Subcutaneous abdominal adipose tissue (tissue), 5 donors: ENCODE data around the gene SPACA9.

Experiments used
- H3K27ac ChIP-seq: one replicate; pipeline ENCODE4 v1.7.0; 2013; ENCODE audit warnings: low read depth, mild to moderate bottlenecking, inconsistent platforms, low read length, moderate library complexity
- H3K27me3 ChIP-seq, 5 donors: one replicate each; pipeline ENCODE4 v1.7.0; 2013; ENCODE audit warnings: low read length in 5 of 5, inconsistent platforms in 1 of 5; ENCODE audit not compliant: control insufficient read depth in 5 of 5, insufficient read depth in 4 of 5
- H3K36me3 ChIP-seq, 5 donors: one replicate each; pipeline ENCODE4 v1.7.0; 2013; ENCODE audit warnings: low read length in 5 of 5; ENCODE audit not compliant: control insufficient read depth in 5 of 5, insufficient read depth in 5 of 5
- H3K4me1 ChIP-seq, 5 donors: one replicate each; pipeline ENCODE4 v1.7.0; 2013; ENCODE audit warnings: low read length in 5 of 5, mild to moderate bottlenecking in 3 of 5, moderate library complexity in 1 of 5; ENCODE audit not compliant: control insufficient read depth in 5 of 5, insufficient read depth in 5 of 5
- H3K4me3 ChIP-seq, 5 donors: one replicate each; pipeline ENCODE4 v1.7.0; 2013; ENCODE audit warnings: low read length in 5 of 5, low read depth in 1 of 5
- H3K9ac ChIP-seq, 5 donors: one replicate each; pipeline ENCODE4 v1.7.0; 2013; ENCODE audit warnings: low read length in 5 of 5, mild to moderate bottlenecking in 4 of 5, moderate library complexity in 3 of 5
- H3K9me3 ChIP-seq, 5 donors: one replicate each; pipeline ENCODE4 v1.7.0; 2013; ENCODE audit warnings: low read length in 5 of 5; ENCODE audit not compliant: control insufficient read depth in 5 of 5
- donor health status: healthy.
- donor health status: healthy.
- donor health status: healthy.
- donor health status: healthy.
- donor health status: healthy.

The SPACA9 gene

DNA sequence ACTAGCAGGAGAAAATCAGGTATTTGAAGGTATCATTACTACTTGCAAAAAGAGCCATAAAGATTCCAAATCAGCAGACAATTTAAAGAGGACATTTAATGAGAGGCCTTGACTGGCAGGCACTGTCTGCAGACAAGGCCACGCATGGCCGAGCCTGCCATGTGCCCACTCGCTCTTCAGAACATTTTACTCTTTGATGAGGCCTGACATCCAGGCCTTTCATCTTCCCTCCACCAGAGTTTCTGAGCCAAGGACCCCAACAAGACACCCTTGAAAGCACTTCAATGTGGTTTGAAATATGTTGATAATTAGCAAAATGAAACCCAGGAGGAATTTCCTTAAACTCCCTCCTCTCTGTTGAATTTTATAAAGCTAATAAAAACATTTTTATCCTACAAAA, 17.0 kb upstream of the SPACA9 start:
- Histone ChIP-seq H3K9me3 (no peaks in the 10 kb centered on the region), H3K27me3 (peaks cover 0 to 8% (median 3%) of the 10 kb centered on the region in 5 donors), H3K36me3 (no peaks in the 10 kb centered on the region), H3K9ac (no peak overlapping the region), H3K4me1 (peaks cover 0 to 13% (median 10%) of the 10 kb centered on the region in 5 donors), H3K27ac (no peak overlapping the region), H3K4me3 (no peak overlapping the region)

DNA sequence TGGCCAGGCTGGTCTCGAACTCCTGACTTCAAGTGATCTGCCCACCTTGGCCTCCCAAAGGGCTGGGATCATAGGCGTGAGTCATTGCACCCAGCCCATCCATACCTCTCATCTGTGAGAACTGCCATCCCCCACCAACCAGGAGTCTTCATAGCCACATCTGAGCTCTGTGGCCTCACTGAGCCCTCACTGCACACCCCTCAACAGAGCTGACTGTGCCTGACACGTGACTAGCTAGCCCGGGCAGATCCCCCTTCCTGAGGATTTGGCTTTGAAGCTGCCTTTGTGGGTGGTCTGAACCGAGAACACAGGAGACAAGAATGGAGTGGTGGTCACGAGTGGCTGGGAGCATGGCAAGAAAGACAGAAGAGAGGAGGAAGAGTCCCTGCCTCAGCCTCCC, 16.2 kb upstream of the SPACA9 start:
- H3K9me3 ChIP-seq: no peaks in the 10 kb centered on the region
- peaks cover 0 to 8% (median 3%) of the 10 kb centered on the region in 5 donors for H3K27me3 ChIP-seq
- H3K27ac ChIP-seq: no peak overlapping the region
- no peak overlapping the region for H3K4me3 ChIP-seq
- no peaks in the 10 kb centered on the region for H3K36me3 ChIP-seq
- no peak overlapping the region for H3K9ac ChIP-seq
- peaks cover 0 to 6% (median 3%) of the 10 kb centered on the region in 5 donors for H3K4me1 ChIP-seq

DNA sequence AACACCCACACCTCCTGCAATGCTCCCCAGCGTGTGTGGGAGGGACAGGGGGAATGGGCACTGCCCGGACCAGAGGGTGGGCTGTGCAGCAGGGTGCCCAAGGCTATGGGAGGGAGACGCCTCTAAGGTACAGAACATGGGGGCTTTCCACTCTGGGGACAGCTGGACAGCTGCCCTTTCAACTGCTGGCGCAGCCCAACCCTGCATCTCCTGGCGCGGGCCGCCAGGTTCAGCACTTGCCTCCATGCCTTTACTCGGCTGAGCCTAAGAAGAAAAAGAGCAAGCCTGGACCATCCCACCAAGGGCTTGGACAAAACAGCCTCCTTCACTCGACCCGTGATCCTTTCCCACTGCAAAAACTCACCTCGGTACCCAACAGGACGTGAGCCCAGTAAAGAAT, 15.6 kb upstream of the SPACA9 start:
- no peaks in the 10 kb centered on the region for H3K9me3 ChIP-seq
- no peak overlapping the region for H3K9ac ChIP-seq
- H3K4me3 ChIP-seq: no peak overlapping the region
- peaks cover 0 to 8% (median 3%) of the 10 kb centered on the region in 5 donors for H3K27me3 ChIP-seq
- H3K4me1 ChIP-seq: peaks cover 0 to under 1% (median 0%) of the 10 kb centered on the region in 5 donors
- no peak overlapping the region for H3K27ac ChIP-seq
- no peaks in the 10 kb centered on the region for H3K36me3 ChIP-seq

DNA sequence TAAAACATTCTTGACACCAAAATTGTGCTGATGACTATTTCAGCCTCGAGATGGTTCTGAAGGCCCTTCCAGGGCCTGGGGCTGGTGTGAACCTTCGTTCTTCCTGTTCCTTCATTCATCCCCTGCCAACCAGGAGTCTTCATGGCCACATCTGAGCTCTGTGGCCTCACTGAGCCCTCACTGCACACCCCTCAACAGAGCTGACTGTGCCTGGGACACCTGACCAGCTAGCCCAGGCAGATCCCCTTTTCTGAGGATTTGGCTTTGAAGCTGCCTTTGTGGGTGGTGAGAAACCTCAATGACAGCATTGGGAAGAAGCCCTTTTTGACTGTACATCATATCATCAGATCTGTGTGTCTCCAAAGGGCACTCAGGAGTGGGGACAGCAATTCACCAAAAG, 14.4 kb upstream of the SPACA9 start:
- Histone ChIP-seq H3K36me3 (no peaks in the 10 kb centered on the region), H3K4me3 (no peak overlapping the region), H3K9ac (no peak overlapping the region), H3K4me1 (no peaks in the 10 kb centered on the region), H3K9me3 (no peaks in the 10 kb centered on the region), H3K27ac (no peak overlapping the region), H3K27me3 (peaks cover 0 to 6% (median 3%) of the 10 kb centered on the region in 5 donors)

DNA sequence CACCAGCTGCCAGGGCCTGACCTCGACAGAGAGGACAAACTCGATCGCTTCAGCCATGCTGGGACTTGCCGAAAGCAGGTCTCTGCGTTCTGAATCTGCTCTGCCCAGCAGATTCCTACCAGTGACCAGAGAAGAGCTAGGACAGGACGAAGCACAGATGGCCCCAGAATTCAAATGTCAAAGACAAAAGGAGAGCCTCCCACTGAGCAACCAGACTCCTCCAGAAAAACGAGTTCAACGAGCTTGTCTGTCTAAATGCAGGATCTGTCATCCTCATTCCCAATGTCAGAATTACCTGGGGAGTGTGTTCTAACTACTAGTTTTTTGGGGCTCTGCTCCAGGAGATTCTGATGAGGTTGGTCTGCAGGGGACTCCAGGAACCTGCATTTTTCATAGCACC, 14.0 kb upstream of the SPACA9 start:
- Histone ChIP-seq H3K9me3 (no peaks in the 10 kb centered on the region), H3K4me1 (no peaks in the 10 kb centered on the region), H3K9ac (no peak overlapping the region), H3K4me3 (no peak overlapping the region), H3K27me3 (peaks cover 0 to 6% (median 3%) of the 10 kb centered on the region in 5 donors), H3K27ac (no peak overlapping the region), H3K36me3 (no peaks in the 10 kb centered on the region)

DNA sequence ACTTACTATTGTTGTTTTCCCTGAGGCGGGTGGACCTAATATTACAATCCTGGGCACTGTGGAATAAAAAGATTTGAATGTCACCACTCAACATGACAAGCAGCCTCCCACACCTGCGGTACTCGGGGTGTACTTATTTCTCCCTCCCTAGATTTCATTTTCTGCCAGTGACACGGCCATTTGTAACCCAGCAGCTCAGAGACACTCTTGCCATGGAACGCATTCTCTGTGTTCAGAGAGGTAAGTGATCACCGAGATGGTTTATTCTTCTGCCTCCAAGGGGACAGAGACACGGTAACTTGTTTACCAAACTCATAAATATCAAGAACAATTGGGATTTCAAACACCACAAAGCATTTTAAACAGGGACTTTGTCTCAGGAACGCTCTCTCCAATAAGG, 11.8 kb upstream of the SPACA9 start:
- H3K36me3 ChIP-seq: no peaks in the 10 kb centered on the region
- no peaks in the 10 kb centered on the region for H3K27me3 ChIP-seq
- no peak overlapping the region for H3K27ac ChIP-seq
- no peak overlapping the region for H3K9ac ChIP-seq
- peaks cover 0 to 5% (median 4%) of the 10 kb centered on the region in 5 donors for H3K4me1 ChIP-seq
- H3K9me3 ChIP-seq: no peaks in the 10 kb centered on the region
- no peak overlapping the region for H3K4me3 ChIP-seq

DNA sequence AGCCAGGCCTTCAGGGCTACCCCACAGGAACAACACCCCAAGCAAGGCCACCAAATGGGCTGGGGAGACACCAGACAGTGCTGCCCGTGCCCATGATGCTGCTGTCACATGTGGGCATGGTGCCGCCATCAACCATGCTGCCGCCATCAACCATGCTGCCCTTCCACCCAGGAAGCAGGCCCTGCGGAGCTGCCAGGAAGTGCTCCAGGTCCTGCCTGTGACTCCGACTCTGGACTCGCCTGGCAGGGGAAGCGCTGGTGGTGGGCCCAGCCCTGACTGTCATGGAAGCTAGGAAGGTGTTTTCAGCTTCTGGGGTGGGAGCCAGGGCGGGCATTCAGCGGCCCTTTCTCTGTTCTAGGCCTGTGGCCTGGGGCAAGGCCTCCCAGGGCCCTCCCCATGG, 9.4 kb upstream of the SPACA9 start:
- H3K4me3 ChIP-seq: no peak overlapping the region
- H3K36me3 ChIP-seq: no peaks in the 10 kb centered on the region
- H3K9ac ChIP-seq: no peak overlapping the region
- H3K27ac ChIP-seq: no peak overlapping the region
- no peaks in the 10 kb centered on the region for H3K27me3 ChIP-seq
- peaks cover 0 to 5% (median 4%) of the 10 kb centered on the region in 5 donors for H3K4me1 ChIP-seq
- H3K9me3 ChIP-seq: no peaks in the 10 kb centered on the region

DNA sequence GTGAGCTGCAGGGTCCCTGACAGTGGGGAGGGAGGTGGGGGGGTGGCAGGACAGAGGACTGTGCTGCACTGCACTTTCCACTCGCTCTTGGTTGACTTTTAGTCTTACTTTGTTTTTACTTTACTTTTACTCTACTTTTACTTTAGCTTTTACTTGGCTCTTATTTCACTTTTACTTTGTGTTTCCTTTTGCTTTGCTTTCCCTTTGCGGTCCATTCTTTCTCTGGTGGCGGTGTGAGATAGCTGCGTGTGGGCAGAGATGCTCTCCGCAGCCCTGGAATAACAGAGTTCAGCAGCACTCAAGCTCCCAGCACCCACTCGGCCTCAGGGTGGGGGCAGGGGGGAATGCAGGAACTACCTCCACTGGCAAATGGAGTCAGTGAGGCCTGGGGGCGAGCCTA, 5.3 kb upstream of the SPACA9 start:
- no peak overlapping the region for H3K27ac ChIP-seq
- H3K4me1 ChIP-seq: peaks cover 0 to 13% (median 13%) of the 10 kb centered on the region in 5 donors
- H3K9me3 ChIP-seq: no peaks in the 10 kb centered on the region
- no peak overlapping the region for H3K9ac ChIP-seq
- H3K36me3 ChIP-seq: no peaks in the 10 kb centered on the region
- H3K4me3 ChIP-seq: no peak overlapping the region
- no peaks in the 10 kb centered on the region for H3K27me3 ChIP-seq

DNA sequence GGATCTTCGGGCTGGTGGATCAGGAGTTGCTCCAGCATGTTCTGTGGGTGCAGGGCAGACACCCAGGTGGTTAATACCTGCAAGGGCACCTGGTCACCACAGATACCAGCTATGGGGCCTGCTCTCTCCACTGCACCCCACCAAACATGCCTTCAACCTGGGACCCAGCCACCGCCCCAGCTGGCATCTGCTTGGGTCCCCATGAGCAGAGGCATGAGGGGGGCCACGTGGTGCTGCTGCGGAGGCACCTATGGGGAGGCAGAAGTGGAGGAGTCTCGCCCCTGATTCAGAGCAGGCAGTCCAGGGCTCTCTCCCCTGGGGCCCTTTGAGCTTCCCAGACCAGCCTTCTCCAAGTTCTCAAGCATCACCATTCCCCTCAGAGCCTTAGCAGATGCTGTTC, 3.5 kb upstream of the SPACA9 start:
- Histone ChIP-seq H3K27me3 (no peaks in the 10 kb centered on the region), H3K27ac (no peak overlapping the region), H3K36me3 (no peaks in the 10 kb centered on the region)

DNA sequence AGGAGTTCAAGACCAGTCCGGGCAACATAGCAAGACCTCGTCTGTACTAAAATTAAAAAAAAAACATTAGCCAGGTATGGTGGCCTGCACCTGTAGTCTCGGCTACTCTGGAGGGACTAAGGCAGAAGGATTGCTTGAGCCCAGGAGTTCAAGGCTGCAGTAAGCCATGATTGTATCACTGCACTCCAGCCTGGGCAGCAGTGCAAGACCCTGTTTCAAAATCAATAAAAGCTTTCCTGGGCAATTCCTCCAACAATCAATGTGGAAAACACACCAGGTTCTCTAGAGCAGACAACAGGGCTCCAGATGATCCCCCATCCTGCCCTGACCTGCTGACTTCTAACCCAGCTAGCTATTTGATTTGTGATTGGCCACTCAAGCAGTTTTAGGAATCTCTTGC, 1.8 kb upstream of the SPACA9 start:
- H3K27ac ChIP-seq: no peak overlapping the region
- peaks cover 0 to 19% (median 14%) of the 10 kb centered on the region in 5 donors for H3K4me1 ChIP-seq
- no peak overlapping the region for H3K4me3 ChIP-seq
- peak overlapping the region in 1 of 5 donors; percentile 30 for H3K9ac ChIP-seq
- no peaks in the 10 kb centered on the region for H3K36me3 ChIP-seq
- H3K9me3 ChIP-seq: no peaks in the 10 kb centered on the region
- H3K27me3 ChIP-seq: no peaks in the 10 kb centered on the region

More for the DNA sequence above, 3.5 kb upstream of the SPACA9 start:
- peaks cover 0 to 23% (median 19%) of the 10 kb centered on the region in 5 donors for H3K4me1 ChIP-seq
- H3K9me3 ChIP-seq: no peaks in the 10 kb centered on the region
- H3K9ac ChIP-seq: no peak overlapping the region
- H3K4me3 ChIP-seq: no peak overlapping the region

DNA sequence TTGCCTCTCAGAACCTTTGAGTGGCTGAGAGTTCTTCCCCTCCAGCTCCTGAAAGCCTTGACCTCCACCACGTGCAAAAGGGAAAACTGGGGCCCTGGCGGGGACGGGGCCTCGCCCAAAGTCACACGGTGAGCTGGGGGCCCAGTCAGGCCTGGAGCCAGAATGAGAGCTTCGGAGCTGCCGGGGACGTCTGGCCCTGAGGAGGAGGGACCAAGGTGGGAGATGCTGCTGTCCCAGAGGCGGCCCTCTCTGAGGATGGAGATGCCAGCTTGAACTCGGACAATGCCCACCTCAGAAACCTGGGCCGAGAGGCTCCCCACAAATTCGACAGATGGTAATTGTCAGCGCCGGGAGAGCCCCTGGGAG, 1.3 kb upstream of the SPACA9 start:
- no peaks in the 10 kb centered on the region for H3K9me3 ChIP-seq
- no peak overlapping the region for H3K27ac ChIP-seq
- H3K4me1 ChIP-seq: peaks cover 0 to 19% (median 14%) of the 10 kb centered on the region in 5 donors
- H3K36me3 ChIP-seq: no peaks in the 10 kb centered on the region
- H3K4me3 ChIP-seq: peak overlapping the region in 4 of 5 donors; percentile 90 to 94 (median 92)
- H3K27me3 ChIP-seq: no peaks in the 10 kb centered on the region
- peak overlapping the region in 4 of 5 donors; percentile 87 to 91 (median 90) for H3K9ac ChIP-seq
